GM19324 (cell line): ENCODE data around the gene KRT3.
"Not testable (repeated sequence)": the region's sequence is repeated elsewhere in the genome, so short reads cannot be mapped to it uniquely, and the experiment has no call there.

Experiments used
- ATAC-seq: cut with Tn5 transposase; IDR thresholded peaks from one replicate; pipeline ENCODE4 v1.9.1; 2021; ENCODE audit warnings: mild to moderate bottlenecking, moderate library complexity; ENCODE audit not compliant: unreplicated experiment, low FRiP score

KRT3 gene

DNA sequence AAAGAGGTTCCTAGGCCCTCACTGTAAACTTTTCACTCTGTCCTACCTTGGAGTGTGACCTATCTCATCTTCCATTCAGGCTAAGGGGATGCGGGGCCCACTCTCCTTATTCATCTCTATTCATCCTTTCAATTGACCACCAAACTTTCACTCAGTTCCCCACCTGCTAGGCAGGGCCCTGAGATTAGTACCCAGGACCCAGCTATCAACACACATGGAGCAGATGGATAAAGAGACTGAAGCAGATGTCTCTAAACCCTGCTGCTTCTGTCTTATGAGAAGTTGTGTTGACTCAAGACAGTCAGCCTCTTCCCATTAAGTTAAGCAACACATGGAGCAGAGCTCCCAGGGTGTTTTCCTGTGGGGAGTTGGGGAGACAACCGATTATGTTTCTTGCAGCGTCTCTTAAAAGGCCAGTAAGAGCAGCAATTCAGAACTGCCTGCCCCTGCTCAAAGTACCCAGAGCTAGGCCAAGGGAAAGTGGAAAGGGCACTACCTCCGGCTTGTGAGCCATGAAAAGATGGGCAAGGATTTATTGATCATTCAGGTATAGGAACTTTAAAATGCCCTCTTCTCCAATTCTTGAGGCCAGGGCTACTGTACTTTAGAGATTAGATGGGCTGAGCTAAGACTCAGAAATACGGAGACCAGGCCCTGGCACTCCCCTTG, 29.4 kb downstream of the KRT3 start:
- no peak for ATAC-seq

DNA sequence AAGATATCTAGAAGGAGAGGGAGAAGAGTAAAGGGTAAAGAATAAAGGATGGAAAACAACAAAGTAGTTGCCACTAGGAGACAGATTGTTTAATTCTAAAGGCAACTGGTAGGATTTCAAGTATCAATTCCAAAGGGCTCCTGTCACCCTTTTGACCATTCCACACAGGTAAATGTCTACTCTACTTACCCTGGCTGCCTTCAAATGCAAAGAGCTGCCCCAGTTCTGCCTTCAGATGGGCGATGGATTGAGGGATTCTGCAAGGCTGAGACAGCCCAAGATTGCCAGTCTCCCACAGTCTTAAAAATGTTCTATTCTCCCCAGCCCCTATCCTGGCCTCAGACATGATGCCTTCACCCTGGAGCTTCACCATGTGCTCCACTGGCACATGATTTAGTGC, 30.2 kb downstream of the KRT3 start:
- no peak for ATAC-seq

DNA sequence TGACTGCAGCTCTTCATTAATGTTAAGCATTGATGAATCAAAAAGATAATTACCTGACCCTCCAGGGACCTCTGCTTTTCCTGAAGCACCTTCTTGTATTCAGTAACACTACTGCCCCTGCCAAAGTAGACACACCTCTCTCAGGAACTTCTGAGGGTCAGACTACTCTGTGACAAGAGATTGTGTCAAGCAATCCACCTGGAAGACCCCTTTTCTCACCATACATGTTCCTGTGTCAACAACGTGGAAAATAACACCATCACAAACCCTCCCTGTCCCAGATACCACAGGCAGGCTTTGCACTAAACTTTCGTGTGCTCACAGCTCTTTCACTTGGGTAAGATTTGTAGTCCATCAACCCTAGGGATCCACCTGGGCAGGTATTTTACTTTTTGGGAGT, 31.9 kb downstream of the KRT3 start:
- ATAC-seq: no peak

DNA sequence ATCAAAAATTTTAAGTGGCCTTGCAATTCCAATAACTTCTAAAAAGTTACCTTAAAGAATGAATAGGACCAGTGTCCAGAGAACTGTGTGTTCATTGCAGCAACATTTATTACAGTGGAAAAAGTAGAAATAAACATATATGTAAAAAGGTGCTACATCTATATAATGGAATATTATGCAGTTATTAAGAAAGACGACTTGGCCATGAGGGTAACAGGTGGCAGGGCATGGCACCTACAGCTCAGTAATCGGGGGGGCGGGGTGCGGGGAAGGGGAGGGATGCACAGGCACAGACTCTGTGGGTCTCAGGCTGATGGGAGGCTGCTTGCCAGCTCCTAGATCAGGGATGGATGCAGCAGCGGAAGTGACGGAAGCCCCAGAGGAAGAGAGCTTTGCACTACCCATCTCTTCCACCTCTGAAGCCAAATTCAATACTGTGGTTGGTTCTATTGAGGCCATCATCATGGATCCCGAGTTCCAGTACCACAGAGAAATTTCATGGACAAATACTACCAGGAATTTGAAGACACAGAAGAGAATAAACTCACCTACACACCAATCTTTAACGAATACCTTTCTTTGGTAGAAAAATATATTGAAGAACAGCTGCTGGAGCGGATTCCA, 32.8 kb downstream of the KRT3 start:
- ATAC-seq: no peak

DNA sequence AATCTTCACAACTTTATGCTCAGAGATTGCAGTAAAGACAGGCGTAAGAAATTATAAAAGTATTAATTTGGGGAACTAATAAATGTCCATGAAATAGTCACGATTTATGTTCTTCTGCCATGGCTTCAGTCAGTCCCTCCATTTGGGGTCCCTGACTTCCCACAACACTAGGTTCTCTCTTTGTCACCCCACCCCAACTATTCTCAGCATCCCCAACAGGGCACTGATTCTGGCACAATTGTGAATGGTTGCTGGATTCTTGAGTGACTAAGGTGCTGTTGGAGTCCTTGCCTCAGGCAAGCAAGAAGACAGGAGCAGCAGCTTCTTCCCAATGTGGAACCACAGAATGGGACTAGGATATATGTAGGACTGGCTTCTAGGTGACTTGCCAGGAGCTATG, 34.1 kb downstream of the KRT3 start:
- no peak for ATAC-seq

DNA sequence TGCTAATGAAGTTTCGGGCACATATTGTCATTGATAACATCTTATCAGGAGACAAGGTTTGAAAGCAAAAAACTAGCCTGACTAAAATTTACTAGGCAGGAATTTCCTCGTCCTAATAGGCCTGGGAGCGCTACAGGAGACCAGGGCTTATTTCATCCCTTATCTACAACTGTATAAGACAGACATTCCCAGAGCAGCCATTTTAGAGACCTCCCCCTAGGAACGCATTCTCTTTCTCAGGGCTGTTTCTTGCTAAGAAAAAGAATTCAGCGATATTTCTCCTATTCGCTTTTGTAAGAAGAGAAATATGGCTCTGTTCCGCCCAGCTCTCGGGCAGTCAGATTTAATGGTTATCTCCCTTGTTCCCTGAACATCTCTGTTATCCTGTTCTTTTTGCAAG, 34.7 kb downstream of the KRT3 start:
- ATAC-seq: not testable (repeated sequence)

DNA sequence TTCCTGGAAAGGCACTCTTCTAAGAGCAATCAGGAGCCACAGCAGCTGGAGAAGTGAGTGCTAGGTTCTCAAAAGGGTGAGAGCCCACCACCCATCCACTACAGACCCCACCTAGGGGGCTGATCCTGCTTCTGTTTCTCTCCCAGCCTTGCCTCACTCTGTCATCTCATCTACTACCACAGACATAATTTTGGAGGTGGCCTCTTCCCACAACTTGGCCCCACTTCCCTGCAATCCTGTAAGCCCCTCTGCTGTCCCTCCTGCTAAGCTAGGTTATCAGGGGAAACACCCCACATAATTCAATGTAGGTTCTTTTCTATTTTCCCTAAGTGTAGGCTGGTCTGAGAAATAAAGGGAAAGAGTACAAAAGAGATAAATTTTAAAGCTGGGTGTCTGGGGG, 35.3 kb downstream of the KRT3 start:
- ATAC-seq: no peak

DNA sequence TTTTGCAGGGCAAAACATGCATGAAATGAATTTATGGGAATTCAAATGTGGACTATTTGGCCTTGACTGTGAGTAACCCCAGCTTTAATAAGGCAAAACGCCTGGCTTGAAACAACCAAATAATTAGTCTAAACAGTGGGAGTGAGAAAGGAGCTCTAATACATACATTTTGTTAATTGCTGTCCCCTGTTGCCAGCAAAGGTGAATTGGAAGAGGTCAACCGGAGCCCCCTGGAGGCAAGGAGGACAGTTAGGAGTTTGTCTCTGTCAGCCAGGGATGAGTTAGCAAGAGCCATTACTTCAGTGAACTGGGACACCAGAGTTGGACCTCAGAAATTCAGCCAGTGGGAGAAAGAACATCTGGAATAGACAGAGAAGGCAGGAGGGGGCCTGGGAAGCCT, 36.2 kb downstream of the KRT3 start:
- no peak for ATAC-seq

DNA sequence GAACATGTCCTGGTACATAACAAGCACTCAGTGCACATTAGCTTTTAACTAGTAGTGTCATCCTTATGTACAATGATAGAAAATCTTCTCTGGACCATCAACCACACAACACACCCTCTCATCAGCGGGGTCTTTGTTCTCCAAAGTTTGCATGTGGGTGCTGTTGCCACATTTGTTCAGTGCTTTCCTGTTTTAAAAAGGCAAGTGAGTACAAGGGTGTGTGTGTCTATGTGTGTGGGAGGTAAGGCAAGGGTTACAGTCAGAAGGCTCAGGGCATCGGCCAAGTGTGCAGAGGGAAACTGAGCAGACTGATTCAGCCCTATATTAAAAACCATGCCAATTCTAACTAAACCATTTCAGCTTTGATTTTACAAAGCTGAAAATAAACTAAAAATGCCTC, 36.7 kb downstream of the KRT3 start:
- no peak for ATAC-seq

DNA sequence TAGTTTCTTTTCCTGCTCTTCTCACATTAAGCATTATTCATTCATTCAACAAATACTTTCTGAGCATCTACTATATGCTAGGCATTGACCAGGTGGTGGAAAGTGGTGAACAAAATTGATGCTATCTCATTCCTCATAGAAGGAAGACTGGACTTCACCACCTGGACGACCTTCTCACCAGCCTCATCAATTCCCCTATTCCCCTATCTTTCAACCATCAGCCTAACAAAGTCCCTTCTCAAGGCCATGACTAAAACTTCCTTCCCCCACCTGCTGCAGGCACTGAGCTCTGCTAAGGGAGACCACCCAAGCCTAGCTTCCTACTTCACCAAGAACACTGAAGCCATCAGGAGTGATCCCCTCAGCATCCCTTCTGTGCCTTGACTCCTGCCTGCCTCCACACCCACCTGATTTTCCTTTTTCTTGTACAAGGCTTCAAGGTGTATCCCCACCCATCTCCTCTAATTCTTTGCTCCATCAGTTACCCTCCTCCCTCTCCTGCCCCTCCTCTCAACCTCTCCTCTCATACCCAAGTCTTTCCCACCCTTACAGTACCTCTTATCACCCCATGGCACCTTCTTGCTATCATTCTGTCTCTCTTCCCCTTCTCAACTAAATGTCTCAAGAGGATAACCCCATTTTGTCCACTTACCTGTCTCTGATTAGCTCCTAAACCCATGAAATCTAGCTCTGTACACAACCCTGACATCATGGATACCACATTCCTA, 38.3 kb downstream of the KRT3 start:
- ATAC-seq: no peak

DNA sequence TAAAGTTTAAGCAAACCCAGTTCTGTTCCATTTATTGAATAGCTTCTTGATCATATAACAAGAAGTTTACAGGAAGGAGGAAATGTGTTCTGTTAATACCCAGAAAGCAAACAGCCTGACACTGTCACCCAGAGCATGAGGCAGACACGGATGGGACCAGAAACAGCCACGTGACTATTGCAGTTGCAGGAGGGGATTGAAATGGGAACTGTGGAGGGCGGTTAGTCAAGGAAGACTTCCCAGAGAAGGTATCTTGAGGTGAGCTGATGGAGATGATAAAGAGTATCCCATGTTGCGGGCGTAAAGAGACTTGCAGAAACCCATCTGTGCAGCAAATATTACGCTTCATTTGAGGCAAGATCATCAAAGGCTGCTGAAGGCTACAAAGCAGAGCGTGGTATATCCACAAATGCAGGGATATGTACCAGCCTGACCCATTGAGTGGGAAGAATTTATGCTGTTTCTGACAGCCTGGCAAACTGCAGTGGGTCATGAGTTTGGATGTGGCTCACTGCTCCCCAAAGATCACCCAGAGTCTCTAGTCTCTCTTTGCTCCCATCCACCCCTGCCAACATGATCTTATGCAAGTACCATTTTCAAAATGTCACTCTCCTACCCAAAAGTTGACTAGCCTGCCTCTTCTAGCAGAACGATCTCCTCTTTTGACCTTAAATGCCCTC, 39.5 kb downstream of the KRT3 start:
- ATAC-seq: no peak

DNA sequence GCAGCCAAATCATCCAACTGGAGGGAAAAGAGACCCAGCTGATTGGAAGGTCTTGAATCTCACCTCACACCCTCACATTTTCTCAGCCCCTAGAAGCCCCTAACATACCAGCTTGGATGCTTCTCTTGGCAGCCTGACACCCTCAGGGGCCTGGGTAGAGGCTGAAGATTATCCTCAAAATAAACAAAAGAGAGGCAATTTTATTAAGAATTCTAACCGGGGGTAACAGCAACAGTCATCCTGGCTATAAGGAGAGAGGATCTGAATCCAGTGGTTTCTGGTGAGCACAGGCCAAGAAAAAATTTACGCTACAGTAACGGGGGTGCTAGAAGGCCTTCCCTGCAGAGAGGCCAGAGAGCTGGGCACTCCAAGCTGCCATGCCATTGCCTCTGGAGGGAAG, 40.4 kb downstream of the KRT3 start:
- ATAC-seq: no peak

DNA sequence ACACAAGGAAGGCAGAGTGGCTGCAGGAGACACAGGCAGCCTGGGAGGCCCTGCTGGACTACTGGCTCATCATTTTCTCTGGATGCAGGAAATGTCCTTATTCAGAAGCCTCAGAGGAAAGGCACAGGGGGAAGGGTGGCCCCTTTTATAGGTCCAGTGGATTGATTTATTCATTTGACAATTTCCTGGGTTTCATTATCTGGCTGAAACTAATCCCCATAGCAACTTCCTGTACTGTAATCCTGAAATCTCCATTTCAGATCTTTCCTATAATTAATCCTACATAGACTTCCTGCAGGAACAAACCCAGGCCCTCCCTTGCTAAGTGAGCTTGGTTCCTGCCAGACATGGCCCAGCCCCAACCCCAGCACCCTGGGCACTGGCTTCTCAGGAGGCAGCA, 41.8 kb downstream of the KRT3 start:
- no peak for ATAC-seq

DNA sequence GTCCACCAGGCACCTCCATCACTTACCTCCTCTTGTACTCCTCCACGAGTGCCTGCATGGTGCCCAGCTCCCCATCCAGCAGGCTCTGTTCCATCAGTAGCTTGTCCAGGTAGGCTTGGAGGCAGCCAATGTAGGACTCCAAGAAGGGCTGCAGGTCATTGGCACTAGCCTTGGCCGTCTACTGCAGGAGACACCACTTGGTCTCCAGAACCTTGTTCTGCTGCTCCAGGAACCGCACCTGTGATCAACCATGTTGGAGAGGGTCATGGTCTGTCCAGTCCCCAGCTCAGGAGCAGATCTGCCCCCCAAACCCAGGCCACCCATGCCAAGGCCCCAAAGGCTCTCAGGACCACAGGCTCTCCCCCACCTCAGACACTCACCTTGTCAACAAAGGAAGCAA, 42.6 kb downstream of the KRT3 start:
- no peak for ATAC-seq

DNA sequence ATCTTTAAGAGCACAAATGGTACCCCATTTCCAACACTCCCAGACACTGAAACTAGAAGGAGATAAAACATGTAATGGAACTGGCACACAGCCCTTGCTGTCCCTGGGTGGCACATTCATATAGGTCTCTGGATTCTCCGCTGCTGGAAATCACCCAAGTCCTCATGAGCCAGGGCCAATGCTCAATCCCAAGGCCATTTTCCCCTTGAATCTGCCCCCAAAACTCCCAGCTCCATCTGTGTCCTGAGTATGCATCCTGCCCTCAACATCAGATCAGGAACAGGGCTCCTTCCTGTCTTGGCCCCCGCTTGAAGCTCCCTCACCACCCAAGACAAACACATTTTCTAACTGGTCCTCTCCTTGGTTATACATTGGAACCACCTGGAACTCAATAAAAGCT, 43.4 kb downstream of the KRT3 start:
- ATAC-seq: no peak

DNA sequence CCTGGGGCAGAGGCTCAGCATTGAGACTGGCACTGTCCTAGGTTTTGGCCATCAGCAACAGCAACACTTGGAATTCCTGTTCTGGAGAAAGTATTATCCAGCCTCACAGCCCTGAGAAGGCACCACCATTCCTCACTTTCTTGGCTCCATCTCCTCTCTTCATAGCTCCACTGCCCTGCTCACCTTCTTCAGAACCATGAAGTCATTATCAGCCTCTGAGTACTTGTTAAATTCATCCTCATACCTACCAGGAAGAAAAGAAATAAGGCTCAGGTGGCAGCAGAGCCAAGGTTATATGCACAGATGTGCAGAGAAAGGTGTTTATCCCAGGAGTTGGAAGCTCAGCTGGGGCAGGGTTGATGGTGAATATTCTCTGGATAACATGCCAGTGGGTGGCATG, 44.1 kb downstream of the KRT3 start:
- no peak for ATAC-seq

DNA sequence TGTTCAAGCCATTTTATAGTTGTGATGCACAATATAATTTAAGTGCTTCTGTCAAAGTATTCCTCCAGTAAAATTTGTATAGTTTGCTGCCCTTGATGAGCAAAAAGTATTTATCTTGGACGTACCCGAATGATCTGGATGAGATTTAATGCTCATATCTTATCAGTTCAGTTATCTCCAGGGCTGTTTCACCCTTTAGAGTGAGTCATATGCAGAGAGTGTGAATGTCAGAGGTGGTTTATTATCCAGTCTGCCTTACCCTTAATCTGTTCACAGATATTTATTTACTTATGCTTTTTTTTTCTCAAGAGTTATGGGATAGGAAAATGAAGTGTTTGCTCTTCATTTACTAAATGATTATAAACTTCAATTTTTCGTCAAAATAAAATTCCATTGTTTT, 45.4 kb downstream of the KRT3 start:
- not testable (repeated sequence) for ATAC-seq

DNA sequence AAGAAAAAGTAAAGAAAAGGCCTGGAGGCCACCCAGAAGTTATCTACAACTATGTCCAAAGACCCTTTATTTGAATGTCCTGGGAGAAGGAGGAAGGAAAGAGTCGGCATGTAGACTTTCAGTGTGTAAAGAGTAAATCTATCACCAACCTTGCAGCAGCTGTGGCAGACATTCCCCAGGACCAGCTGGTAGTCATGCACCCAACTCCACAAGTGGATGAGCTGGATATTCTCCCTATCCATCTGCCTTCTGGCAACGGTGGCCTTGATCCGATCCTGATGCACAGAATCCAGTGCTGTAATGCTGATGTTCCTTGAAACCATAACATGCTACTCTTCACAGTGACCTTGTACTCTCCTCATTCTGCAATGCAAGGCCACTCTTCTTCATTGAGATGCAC, 46.1 kb downstream of the KRT3 start:
- ATAC-seq: no peak

DNA sequence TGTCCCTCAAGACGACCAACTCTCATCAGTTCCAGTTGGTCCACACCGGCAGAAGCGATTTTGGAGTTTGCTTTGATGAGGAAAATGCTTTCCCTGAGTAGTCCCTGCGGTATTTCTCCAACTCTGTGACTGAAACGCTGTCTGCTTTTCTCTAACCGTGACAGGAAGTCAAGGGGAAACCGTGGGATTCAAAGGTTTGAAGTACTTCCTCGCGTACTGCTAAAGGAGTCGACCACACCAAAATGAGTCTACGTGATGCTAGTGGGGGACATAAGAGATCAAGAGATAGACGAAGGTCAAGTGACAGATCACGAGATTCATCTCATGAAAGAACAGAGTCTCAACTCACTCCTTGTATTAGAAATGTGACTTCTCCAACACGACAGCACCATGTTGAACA, 47.3 kb downstream of the KRT3 start:
- no peak for ATAC-seq

DNA sequence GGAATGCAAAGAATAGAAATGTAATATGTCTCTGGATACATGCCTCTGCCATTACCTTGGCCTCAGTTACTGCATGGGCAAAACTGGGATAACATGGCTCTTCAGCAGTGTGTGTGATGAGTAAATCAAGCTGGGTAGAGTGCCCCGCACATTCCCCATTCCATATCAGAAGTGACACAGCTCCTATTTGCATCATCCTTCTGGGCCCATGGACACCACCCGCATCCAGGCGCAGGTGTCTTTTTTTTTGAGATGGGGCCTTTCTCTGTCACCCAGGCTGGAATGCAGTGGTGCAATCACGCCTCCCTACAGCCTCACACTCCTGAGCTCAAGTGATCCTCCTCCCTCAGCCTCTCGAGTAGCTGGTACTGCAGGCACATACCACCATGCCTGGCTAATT, 50.4 kb downstream of the KRT3 start:
- ATAC-seq: no peak

DNA sequence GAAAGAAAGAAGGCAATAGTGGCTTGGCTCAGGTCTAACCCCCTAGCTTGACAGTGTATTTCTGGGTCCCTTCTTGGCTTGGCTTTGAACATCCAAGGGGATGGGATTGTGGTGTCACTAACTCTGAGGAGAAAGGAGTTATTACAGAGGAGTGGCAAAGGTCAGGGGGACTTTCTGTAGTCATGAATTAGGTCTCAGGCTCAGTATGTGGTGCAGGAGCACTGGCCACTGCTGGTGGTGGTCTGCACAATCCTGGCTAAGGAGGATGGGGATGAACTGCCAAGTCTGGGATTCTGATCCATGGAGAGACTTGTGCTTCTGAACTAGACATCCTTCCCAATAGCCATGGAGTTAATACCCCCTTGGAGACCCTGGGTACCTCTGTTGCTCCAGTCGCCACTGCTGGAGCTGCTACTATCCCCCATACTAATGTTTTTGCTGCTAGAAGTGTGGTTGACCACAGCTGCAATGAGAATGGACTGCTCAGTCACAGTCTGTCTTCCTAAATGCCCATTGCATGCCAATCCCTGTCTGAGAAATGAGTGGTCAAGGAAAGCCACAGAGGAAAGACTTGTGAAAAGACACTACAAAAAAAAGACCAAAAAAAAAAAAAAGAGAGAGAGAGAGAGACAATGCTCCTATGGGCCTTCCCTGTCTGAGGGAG, 51.3 kb downstream of the KRT3 start:
- ATAC-seq: no peak
